T-helper 22 cell (primary cell): ENCODE data around the gene RNF144A.

ENCODE experiments used
- DNase-seq: peaks from one replicate; pipeline ENCODE4 v3.0.0-alpha.2; 2020; ENCODE audit warnings: low read depth

RNF144A gene

GRCh38 chr2:7007846-7008741 lies 90.9 kb downstream of the RNF144A start:
- no peak for DNase-seq

DNA sequence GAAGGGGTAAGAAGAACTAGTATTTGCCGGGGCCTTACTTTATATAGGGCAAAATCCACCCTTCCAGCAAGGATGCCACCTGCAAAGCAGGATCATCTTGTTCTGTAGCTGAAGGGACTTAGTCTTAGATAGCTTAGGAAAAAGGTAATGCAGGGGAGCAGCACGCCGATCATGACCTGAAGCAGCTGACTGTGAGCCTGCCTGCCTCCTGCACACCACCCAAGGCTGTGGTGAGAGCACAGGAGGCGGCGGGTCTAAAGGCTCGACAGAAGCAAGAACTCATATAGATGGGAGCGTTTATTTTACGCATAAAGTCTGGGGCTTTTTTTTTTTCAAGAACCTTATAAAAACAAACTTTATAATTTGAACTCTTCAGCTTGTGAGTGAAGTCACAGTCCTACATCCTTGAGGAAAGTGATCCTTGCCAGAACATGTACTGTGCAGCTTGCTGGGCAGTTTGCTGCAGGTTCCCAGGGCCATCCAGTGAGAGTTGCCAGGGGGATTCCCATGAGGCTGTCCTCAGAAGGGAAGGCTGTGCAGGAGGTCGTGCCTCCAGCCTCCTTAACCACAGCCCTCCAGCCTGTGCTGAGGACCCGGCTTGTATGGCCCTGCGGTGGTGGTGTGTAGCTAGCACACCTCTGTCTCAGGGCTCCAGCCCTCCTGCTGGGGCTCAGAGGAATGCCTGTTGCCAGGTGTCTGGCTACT lies 92.1 kb downstream of the RNF144A start:
- no peak for DNase-seq

- DNase-seq: no peak
These were observed 93.3 kb downstream of the RNF144A start for GRCh38 chr2:7010391-7011054.

DNA sequence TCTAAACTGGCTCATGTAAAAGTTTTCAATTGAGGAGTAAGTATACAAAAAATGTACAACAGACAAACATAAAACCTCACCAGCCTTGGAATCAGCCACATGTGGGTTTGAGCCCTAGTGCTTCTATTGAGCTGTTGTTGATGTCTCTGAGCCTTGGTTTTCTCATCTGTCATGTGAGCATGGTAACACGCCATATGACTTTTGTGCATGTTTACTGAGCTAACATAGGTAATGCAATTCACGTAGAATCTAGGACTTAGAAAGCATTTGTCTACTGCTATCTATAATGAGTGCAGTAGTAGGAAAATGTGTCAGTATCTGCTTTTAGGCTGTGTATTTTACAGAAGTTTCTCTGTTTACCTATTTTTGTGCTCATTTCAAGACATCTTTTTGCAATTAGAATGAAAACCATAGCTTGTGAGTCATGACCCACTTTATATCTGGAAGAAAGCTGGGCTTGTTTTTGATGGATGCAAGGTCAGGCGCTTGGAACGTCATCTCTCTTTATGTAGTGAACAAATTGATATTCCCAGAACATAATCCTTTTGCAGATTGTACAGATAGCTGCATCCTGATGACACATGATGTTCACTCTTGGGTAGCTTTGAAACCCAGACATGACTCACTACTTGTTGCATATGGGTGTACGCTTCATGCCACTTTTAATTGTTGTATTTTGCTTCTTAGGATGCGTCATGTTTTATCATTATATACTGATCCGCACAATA lies 94.3 kb downstream of the RNF144A start:
- DNase-seq: no peak

DNA sequence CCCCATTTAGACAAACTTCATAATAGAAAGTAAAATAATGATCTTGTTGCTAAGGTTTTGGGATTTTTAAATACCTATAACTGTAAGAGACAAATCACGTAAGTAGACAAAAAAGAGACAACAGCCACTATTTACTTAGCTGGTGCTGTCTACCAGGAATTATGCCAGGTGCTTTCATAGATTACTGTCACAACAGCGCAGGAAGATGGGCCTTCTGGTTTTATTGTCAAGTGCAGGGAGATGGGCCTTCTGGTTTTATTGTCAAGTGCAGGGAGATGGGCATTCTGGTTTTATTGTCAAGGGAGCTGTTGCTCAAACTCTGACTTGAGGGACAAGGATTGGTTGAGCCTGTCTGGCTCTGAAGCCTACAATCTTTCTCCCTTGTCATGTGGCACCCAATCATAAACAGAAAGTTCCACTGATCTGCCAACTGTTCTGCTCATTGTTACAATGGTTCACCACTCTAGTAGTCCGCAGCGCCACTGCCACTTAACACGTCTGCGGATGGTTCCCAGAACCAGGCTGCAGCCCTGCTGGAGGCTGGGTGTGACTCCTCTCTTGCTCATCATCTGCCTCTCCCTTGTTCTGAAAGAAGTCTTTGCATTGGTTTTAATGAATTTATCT lies 95.0 kb downstream of the RNF144A start:
- DNase-seq: no peak

DNA sequence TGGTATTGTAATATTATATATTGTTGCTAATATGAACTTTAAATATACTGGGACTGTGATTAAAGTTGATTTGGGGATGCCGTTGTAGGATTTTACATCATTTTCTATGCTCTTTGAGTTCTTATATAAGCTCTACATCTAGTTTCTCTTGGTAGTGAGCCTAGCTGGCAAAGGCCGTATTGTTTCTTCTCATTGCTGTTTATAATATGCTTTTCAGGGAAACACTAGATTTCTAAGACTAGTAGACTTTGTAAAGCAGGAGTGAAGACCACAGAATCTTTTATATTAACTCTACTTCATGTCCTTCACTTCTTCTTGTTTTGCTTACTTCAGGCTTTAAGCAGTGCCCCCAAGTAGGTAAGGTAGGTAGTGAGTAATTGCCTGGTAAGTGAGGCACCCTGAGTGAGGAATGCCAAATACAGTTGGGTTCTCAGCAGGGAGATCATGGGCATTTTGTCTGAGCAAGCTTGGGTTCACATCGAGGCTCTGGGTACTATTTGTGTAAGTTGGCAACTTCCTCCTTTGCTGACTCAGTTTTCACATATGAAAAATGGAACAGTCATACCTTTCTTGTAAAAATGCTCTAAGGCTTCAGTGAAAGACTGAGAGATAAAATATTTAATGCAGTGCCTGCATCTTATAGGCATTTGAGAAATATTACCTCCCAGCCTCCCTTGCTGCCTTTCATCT lies 96.4 kb downstream of the RNF144A start:
- DNase-seq: no peak

DNA sequence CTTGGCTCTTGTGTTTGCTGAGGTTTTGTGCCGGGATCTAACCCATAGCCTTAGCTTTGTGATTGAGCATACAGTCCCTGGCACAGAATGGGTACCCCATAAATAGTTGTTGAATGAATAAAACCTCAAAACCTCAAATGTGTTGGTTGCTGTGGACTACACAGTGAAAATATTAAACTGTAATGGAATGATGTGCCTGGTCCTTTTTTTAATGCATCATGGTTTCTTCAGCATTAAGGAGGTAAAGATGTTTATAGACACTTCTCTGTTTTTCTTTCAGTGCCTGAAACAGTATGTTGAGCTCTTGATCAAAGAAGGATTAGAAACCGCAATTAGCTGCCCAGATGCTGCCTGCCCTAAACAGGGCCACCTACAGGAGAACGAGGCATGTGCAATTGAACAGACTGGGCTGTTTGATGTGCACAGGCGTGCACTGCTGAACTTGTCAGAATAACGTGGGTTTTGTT lies 97.0 kb downstream of the RNF144A start:
- no peak for DNase-seq

- no peak for DNase-seq
These were observed 98.1 kb downstream of the RNF144A start for GRCh38 chr2:7015007-7015950.

GRCh38 chr2:7016148-7016547 lies 98.9 kb downstream of the RNF144A start:
- DNase-seq: no peak

- DNase-seq: no peak
These were observed 99.5 kb downstream of the RNF144A start for GRCh38 chr2:7016601-7017211.

DNA sequence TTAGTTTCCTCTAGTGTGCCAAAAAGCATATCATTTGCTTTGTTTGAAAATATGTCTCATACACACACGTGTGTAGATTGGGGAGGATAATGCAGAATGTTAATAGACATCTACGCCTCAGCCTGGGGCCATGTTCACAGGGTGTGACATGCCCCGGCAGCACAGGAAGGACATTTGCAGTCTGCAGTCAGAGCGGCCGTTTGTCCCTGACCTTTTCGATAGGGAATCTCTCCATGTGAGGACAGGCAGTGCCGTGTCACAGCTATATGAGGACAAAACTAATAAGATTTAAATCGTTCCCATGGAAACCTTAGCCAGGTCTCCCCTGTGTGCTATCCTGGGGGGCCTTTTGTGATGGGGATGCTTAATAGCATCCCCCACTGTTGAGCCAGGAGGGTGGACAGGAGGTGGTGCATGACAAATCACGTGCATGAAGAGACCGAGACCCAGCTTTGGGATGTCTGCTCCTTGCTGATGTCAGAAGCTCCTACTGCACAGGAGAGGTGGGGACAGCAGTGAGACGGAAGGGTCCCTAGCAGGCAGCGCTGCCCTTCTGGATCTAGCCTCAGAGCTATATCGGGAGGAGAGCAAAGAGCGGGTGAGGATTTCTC lies 100.6 kb downstream of the RNF144A start:
- DNase-seq: no peak

DNA sequence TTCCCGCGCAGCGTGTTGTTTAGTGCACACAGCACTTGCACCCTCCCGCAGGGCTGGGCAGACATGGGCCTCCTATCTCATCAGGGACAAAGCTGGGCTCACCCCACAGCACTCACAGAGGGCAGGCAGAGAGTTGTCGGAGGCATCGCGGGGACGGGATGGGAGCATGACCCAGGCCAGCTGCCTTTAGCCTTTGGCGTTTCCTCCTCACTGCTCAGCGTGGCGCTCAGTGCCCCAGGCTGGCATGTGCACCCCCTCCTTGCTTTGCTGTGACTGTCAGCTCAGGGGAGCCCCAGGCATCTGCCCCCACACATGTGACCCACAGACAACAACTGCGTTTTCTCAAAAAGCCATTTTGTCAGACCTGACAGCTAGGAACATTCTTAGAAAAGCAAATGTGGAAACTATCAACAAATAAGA lies 101.1 kb downstream of the RNF144A start:
- DNase-seq: no peak

DNA sequence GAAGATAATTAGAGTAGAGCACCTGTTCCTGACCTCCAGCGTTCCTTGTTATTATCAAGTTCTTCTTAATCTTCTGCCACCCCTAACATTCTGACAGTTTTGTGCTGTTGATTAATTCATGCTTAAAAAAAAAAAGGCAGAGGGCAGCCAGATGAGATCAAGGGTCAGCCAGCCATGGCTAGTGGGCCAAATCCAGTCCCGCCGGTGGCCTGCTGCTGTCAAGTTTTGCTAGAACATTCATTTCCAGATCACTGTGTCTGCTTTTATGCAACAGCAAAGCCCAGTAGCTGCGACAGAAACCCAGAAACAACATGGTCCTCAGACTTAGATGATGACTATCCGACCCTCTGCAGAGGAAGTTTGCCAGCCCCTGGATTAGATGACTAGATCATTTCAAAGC lies 101.6 kb downstream of the RNF144A start:
- no peak for DNase-seq

DNA sequence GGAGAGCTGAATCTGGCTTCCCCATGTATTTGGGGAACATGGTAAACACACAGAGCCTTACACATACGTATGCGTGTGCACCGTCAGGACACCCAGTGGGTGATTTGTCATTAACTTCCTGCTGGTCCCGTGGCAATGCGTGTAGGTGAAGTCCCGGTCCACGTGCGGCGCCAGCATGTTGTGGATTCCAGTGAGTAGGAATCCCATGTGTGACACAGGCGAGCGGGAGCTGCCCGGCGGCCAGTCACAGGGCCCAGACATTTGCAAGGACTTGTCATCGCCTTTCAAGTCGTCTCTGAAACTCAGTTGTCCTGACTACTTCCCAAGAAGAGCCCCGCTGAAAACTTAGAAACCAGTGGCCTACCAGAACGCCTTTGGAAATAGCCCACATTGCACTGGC lies 102.0 kb downstream of the RNF144A start:
- no peak for DNase-seq

- DNase-seq: no peak
These were observed 102.8 kb downstream of the RNF144A start for GRCh38 chr2:7020059-7020458.

GRCh38 chr2:7020468-7020867 lies 103.3 kb downstream of the RNF144A start:
- DNase-seq: no peak

GRCh38 chr2:7020939-7021470 lies 103.8 kb downstream of the RNF144A start:
- no peak for DNase-seq

DNA sequence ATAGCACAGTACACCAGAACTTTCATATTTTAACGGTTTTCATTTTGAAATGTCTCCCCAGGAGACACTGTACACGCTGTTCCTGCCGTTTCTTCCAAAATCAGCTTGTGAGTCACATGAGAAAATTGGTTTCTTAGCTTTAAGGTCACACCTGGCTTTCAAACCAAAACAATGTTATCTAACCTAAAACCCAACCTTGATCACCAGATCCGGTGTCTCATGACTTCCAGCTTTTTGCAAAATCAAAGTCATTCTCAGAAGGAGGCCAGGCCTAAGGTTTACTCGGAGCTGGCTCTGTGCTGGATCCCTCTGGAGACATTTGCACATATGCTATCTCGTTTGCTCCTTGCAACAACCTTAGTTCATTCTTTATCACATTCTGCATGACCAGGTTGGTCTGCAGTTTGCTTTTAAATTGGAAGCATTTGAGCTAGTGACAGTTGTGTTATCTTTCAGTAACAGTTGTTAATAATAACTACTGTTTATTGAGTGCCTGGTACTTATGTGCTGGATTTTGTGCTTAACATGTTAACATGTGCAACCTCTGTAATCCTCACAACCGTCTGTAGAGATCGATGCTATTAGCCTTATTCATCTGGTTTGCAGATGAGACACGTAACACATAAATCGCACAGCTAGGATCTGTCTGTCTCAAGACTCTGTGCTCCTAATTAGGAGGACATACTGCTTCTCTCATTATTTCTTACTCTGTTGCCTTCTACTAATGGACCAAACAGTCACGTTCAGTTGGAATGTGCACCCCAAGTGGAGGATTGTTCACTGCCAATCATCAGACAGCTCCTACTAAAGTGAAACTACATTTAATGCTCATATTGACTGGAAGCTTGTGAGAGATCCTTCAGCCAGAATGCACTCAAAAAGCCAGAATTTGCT lies 105.5 kb downstream of the RNF144A start:
- DNase-seq: no peak
